Stimulated activated CD4-positive, alpha-beta T cell treated with anti-CD3 and anti-CD28 coated beads, Interleukin-4, amount 100 ng/mL, for 1 hour (primary cell): ENCODE results near the gene JPH3.

Experiments used
- DNase-seq: peaks from one replicate; pipeline ENCODE4 v3.0.0-alpha.2; 2020

JPH3 gene

DNA sequence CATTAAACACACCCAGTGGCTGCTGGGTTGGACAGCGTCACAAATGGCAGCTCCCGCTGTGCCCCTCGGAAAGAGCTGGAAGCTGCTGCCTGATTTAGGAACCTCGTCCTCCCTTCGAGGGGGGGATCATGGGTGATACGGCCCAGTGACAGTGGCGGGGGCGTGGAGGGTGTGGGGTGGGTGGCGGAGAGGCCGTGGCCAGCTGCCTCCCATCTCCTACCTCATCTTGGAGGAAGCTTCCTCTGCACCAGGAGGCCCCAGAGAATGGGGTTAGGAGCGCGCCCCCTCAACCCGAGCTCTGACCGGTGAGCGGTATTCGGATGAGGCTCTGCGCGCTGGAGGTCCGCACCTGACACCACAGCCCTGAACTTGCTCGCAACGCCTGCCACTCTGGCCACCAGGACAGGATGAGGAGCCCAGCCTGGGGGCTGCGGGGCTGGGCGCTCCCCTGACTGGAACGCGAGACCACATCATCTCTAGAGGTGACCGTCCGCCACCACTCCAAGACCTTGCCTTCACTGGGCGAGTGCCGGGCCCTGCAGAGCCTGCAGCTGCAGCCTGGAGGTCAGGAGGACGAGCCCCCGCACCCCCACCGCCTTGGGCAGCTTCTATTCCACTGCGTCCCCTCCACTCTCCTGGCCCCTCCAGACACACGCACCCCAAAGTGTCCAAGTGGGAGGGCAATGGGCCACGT is 82.5 kb downstream of the JPH3 start:
- no peak for DNase-seq

DNA sequence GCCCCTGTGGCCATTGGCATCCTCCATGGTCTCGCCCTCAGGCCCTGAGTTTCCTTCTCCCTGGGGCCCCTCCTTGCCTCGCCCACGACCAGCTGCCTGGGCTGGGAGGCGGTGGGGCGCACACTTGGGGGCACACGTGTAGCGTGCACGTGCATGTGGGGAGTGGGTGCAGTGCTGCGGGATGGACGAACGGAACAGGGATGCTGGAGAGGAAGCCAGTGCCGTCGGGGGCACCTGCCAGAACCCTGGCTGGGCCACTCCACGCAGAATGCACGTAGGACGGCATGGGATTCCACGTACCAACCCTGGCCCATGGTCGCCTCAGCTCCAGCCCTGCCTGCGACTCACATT is 83.1 kb downstream of the JPH3 start:
- DNase-seq: no peak

DNA sequence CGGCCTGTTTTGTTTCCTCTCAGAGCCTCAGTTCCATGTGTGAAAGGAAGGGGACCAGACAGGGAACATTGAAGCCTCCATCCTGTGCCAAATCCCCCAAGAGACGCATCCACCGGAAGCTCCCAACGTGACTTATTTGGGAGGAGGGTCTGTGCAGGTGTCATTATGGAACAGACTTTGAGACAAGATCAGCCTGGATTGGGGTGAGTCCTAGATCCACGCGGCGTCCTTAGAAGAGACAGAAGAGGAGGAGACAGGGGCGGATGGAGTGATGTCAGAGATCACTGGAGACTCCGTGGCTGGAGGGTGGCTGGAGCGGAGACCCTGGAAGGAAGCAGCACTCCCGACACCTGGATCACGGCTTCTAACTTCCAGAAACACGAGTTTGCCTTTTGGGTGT is 83.5 kb downstream of the JPH3 start:
- DNase-seq: no peak

DNA sequence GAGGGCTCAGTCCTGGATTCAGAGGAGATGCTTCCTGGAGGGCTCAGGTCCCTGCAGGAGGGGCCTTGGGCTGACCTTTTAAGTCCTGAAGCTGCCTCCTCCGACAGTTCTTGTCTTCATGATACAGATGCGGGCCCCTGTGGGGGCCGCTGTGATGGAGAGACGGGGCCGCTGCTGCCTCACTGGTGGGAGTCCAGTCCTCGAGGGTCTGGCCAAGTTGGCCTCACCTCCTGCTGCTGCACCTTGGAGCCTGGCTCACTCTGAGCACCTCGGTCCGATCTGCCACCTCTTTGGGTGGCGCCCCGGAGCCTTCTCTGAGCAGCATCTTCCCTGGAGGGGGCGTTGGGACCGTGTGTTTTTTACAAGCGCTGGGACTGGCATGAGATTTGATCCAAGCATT is 84.4 kb downstream of the JPH3 start:
- DNase-seq: no peak

DNA sequence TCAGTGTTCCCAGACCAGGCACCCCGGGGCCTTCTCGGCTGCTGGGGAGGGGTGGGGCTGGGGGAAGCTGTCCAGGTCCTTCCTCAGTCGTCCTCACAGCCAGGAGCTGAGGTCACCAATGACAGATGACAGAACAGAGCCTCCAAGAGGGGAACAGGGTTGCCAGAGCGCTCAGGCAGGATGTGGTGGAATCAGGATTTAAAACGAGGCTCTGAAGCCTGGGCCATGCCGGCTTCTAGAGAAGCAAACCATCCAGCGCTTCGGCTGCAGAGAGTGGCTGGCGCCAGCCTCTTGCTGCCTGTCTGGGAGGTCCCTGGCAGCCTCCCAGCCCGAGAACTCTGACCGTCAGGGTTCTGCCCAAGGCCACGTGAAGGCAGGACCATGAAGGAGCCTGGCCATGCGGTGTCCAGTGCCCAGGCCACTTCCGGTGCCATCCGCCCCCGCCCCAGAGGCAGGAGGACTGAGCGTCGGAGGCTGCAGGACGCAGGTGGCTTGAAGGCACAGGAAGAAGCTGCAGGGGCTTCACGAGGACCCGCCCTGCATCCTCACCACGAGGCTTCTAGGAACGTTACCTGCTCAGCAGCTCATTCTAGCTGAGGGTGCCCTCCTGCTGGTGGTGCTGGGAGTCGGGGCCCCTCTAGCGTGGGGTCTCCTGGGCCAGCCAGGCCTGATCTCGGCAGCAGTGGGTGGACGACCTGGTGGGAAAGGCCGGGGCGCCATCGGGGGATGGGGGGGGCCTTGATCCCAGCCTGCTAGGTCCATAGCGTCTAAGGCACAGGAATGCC is 85.0 kb downstream of the JPH3 start:
- DNase-seq: no peak

DNA sequence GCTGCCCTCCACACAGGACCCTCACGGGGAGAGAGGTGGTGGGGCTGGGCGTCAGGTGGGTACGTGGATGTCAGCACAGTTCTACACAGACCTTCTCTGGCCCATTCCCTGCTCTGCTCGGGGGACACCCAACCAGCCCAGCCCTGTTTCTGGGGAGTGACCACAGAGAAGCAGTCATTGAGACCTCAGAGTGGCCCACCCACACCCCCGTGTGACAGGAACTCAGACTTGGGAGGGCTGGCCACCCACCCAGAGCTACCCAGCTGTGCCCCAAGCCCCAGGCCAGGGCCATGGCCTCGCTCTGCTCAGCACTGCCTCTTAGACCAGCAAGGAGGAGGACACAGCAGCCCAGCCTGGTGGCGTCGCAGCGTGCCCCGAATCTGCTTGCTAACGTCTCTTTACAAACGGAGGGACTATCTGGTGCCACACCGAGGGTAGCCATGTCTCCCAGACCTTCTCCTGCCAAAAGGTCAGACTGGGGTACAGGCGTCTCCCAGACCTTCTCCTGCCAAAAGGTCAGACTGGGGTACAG is 85.8 kb downstream of the JPH3 start:
- no peak for DNase-seq

DNA sequence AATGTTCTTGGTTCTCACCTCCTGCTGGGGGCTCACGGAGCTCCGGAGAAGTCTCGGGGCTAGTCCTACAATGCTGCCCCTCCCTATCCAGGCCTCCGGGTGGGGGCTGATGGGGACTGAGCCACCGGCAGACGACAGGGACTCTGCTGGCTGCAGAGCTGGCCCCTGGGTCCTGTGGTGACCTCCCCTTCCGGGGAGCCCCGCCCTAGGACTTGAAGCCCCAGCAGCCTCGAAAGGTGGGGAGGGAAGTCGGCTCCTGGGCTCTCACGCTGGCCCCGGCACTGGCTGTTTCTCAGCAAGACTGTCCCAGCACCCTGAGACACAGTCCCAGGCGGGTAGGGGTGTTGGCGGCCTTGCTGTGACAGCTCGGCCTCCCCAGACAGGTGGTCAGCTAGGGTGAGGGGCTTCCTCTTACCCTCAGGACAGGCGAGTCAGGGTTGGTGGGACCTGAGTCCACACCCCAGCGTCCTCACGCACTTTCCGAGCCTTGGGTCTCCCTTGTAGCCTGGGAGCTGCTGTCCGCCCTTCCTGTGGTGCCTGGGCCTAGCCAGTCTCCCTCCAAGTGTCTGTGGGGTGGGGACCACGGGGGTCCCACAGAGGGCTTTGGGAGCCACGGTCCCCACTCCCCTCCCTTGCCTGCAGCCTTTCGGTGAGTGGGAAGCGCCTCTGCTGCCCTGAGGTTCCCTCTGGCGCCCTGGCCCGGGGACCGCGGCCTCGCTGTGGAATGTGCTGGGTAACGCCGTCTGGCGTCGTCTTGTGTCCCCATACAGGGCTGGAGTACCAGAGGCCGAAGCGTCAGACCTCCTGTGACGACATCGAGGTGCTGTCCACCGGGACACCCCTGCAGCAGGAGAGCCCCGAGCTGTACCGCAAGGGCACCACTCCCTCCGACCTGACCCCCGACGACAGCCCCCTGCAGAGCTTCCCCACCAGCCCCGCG is 86.8 kb downstream of the JPH3 start:
- DNase-seq: no peak

DNA sequence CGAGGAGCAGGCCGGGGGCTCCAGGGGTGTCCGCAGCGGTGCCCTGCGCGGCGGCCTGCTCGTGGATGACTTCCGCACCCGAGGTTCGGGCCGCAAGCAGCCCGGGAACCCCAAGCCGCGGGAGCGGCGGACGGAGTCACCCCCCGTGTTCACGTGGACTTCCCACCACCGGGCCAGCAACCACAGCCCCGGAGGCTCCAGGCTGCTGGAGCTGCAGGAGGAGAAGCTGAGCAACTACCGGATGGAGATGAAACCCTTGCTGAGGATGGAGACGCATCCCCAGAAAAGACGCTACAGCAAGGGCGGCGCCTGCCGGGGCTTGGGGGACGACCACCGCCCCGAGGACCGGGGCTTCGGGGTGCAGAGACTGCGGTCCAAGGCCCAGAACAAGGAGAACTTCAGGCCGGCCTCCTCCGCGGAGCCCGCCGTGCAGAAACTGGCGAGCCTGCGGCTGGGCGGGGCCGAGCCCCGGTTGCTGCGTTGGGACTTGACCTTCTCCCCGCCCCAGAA is 87.7 kb downstream of the JPH3 start:
- no peak for DNase-seq

DNA sequence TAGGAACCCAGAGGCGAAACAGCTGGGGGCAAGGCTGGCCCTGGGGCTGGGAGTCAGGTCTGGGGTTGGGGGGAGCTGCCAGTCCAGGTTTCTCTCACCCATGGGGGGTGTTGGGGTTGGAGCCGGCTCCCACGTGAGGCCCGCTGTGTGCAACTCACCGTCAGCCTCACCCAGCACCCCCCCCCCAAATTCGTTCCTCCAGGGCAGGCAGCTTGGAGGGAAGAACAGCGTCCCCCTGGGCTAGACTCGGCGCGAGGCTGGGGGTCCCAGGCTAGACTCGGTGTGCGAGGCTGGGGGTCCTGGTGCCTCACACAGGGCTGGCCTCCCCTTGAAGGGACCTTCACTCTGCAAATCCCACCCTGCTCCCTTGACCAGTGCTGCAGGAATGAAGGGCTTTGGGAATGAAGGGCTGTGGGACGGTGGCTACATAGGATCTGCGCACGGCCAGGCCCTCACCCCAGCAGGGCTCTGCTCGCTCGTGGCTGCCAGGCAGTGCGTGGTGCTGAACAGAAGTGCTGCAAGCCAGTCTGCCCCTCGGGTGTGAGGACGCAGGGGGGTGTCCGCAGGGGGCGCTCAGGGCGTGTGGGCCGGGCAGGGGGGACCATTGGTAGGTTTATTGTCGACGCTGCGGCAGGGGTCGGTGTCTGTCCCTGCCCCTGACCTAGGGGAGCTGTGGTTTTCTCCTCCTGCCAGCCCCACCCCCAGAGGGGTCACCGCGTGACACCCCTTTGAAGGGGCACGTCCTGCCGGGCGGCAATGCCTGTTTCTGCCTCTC is 88.8 kb downstream of the JPH3 start:
- DNase-seq: no peak

DNA sequence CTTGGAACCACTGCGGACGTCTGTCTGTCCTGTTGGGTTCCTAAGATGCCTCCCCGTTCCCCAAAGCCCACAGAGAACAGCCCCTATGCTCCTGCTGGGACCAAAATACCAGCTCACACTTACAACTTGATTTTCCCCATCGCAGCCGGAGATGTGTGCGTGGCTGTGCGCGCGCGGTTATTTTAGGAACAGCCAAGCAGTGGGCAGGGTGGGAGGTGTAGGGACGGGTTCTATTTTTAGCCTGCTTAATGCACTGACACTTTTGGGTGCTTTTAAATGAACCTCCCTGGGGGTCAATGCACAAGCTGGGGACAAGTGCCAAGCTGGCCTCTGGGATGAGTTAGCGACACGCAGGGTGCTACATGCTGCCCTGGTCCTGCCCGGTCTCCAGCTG is 89.4 kb downstream of the JPH3 start:
- DNase-seq: no peak

DNA sequence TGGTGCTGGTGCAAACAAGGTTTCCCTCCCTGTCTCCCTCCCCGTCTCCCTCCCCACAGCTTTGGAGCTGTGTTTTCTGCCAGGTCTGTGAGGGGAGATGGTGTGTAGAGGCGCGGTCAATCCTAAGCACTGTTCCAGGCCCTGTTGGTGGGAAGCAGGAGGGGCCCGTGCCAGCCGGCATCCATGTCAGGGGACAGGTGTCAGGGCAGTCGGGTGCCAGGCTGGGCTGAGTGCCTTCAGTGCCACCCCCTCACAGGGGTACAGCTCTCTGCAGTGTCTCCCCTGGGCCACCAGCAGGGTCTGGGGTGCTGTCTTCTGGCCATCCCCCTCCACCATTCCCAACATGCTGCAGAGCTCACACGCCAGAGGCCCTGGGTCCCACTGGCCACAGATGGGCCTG is 89.9 kb downstream of the JPH3 start:
- no peak for DNase-seq

DNA sequence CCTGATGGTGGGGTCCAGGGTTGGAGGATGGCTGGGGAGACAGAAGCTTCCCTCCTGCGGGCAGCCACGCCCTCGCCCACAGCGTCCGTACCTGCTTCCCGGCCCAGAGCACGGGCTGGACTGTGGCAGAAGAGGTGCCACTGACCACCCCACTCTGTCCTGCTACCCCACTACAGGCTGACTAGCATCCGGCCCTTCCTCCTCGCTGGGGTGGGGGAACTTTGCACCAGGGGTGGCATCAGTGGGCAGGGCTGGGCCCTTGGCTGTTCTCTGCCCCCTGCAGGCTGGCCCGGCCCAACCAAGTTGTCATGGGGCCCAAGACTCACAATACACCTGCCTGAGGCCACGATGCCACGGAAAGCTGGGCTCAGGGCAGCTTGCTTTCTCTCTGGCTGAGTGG is 90.4 kb downstream of the JPH3 start:
- no peak for DNase-seq

DNA sequence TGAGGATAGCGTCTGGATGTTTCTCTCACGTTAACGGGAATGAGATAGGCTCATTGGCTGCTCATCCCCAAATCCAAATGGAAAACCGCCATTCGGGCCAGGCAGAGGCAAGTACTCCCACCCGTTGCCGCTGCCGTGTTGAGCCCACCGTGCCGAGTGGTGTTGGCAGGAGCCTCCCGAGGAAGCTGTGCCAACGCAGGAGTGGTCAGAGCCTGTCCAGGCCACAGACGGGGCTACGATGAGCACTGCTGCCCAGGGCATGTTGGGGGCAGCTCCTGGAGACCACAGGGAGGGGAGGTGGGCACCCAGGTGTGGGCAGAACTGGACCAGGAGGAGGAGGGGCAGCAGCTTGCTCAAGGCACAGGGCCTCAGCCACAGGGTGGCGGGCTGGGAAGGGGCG is 91.5 kb downstream of the JPH3 start:
- no peak for DNase-seq

DNA sequence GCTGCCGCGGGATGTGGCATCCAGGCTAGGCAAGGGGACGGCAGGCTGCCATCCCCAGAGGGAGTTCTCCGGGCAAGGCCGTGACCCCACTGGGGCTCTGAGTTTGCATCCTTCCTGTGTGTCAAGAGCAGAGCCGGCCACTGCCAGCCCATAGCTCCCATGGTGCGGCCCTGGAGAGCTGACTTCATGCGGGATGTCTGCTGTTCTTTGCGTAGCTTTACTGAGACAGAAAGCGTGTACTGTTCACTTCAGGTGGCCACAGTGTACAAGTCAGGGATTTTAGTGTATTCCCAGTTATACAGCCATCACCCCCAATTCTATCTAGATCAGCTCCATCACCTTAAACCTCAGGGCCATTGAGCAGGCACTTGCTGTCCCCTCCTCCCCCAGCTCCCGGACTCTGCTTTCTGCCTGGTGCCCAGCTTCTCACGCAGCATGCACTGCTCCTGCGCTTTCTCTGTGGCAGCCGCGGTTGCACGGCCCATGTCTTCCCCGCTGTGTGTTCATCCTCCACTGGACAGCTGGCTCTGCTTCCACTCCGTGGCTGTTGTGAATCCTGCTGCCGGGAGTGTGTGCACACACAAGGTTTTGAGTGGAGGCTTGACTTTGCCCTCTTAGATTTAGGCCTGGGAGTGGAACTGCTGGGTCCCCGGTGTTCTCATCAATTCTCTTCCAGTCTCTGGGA is 92.3 kb downstream of the JPH3 start:
- DNase-seq: no peak

DNA sequence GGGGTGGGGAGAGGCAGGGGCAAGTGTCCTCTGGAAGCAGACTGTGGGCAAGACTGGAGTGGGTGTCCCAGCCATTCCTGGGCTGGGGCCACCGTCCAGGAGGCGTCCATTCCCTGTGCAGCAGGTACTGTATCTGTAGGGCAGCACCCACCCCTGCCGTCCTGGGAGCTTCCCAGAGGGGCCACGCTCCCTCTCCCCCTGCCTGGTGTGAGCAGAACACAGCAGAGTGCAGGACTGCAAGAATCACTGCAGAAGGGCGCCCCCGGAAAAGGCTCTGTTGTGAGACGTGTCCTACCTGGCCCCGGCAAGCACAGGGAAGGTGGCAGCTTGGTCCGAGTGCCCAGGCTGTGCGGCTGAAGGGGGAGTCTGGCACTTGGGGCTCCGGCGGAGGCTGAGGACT is 93.2 kb downstream of the JPH3 start:
- no peak for DNase-seq

DNA sequence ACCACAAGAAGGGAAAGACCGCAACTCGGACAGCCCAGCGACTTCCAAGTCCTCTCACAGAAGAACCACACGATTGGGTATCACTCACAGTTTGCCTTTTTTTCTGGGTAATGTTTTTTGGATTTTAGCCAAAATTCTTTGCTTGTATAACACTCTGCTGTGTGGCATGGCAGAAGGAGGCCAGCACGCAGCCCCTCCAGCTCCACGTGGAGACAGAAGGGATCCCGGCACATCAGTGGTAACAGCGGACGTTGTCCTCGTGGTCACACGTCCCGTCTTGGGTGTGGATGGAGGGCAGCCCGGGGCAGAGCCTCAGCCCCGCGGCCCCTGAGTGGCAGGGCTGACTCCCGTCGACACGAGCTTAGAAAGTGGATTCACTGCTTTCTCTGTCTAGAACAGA is 94.4 kb downstream of the JPH3 start:
- DNase-seq: no peak

DNA sequence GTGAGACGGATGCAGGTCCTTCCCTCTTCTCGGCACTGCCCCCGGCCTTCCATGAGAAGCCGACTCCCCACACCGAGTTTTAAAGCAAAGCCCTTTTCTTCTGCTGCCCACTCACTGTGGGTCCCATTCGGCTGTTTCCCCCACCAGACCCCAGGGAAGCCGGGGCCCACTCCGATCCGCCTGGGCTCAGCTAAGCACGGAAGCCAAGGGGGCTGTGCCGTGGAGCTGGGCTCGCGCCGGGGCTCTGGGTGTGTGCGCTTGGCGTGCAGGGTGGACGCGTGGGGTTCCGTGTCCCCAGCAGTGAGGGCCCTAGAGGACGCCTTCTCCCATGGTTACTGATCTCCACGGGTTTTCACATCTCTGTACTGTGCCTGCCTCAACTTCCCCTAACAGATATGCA is 94.9 kb downstream of the JPH3 start:
- DNase-seq: no peak

DNA sequence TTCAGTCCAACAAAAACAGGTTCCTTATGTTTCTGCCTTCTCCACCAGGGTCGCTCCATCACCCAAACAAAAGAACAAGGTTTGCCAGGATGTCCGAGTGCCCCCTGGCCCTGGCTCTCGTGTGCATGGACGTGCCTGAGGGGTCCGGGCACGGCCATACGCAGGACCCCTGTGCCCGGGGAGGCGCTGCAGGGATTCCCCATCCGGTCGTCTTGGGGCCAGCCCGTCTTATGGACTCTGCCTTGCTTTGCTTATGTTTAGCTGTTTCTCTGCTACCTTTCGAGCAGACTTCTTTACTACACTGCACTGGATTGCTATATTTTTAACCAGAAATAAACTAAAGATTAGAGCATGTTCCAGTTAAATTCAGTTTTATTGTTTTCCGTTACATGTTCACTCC is 95.5 kb downstream of the JPH3 start:
- DNase-seq: no peak

DNA sequence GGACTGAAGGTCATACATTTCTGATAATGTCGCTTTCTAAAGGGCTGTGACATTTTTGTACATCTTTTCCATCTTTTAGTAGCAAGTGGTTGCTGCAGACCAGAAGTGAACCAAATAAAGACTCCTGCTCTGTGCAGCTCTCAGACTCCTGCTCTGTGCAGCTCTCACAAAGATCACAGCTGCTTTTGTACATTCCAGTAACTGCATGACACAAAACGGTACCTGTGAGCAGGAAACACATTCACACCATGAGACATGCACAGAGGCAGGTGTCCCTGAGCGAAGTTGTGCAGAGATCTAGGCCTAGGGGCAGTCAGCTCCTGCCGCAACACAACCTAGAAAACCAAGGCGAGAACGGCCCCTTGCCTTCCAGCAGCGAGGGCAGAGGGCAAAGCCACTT is 95.9 kb downstream of the JPH3 start:
- no peak for DNase-seq

DNA sequence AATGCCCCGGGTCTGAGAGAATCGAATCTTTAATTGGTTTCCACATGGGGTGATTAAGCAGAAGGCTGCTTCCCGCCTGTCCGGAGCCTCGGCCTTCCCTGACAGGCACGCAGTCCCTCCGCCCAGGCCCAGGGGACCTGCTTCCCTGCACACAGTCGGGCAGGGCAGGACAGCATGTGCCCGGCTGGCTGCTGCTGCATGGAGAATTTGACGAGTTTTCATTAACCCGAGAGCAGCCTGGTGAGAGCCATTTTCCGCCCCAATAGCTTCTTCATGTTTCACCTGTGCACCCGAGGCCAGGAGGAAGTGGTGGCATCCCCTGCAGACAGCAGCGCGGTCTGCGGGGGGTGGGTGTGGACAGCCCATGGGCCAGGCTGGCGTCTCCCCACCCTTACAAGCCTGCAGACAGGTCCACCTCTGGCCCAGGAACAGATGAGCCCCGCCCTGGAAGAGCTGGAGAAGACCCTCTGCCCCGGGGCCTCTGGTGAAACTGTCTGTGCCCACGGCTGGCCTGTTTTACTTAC is 96.4 kb downstream of the JPH3 start:
- DNase-seq: no peak

DNA sequence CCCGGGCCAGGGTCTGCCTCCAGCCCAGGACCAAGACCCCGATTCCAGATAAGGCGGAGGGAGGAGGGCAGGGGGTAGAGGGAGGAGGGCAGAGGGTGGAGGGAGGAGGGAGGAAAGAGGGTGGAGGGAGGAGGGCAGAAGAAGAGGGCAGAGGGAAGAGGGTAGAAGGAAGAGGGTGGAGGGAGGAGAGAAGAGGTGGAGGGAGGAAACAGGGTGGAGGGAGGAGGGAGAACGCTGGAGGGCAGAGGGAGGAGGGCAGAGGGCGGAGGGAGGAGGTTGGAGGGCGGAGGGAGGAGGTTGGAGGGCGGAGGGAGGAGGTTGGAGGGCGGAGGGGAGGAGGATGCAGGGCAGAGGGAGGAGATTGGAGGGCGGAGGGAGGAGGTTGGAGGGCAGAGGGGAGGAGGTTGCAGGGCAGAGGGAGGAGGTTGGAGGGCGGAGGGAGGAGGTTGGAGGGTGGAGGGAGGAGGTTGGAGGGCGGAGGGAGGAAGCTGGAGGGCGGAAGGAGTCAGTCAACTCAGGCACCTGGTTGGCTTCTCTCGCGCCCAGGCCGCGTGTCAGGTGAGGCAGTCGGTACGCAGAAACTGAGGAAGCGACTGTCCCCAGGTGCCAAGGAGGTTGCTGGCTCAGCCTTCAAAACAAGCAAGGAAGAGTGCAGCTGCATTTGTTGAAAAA is 98.2 kb downstream of the JPH3 start:
- DNase-seq: no peak
